Measurements from ENCODE around the gene DNHD1. TPM values are rescaled to one million over a fixed set of nuclear protein-coding genes. Genes with fewer than 3 reads are reported as not detected.

The DNHD1 gene
- total and polyA plus RNA-seq, 2 of the 4 experiments (the other 2 are of a cell fraction) = 1.8 to 3.6 TPM

DNA sequence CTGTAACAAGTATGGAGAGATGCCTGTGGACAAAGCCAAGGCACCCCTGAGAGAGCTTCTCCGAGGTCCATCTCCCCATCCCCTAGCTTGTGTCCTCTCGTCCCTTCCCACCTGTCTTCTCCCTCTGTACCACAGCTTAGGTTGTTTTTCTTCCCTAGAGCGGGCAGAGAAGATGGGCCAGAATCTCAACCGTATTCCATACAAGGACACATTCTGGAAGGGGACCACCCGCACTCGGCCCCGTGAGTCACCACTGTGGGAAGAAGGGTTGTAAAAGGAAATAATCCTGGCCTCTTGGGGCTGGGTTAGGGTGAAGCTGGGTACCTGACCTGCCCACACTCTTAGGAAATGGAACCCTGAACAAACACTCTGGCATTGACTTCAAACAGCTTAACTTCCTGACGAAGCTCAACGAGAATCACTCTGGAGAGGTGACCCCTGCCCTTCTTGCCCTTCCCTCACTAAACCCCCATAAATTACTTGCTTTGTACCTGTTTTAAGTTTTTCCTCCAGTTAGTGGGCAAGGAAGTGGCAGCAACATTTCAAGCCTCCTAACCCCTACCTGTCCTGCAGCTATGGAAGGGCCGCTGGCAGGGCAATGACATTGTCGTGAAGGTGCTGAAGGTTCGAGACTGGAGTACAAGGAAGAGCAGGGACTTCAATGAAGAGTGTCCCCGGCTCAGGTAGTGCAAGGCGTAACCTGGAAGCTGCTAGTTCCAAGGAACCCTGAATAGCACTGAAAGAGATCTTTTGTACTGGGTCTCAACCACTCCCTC, 111.8 kb downstream of the DNHD1 start:
- 95% methylated on average over 3 of the region's 14 CpGs; no CpG with 5 or more reads in 1 of the 2 experiments for WGBS, 2 experiments (ENCODE audit: extremely low coverage in 2 of 2, insufficient read length in 1 of 2)
- ATAC-seq (ENCODE audit: low read depth) (no peak), DNase-seq (no peak)
- Histone ChIP-seq H3K9ac (ENCODE audit: low read depth, low read length) (0 out of 2 replicates have a peak overlapping the region, but pooled peaks have one; percentile 75), H3K9me3 (ENCODE audit: control insufficient read depth, insufficient read depth, low read length) (no peaks in the 10 kb centered on the region), H4K5ac (ENCODE audit: low read depth, low read length) (peak overlapping the region; percentile 27), H3K14ac (replicated peaks; ENCODE audit: low read depth, low read length) (no peak overlapping the region; the same call in 1 of the 2 replicates), H2BK5ac (ENCODE audit: low read depth, low read length, poor library complexity, severe bottlenecking) (peak overlapping the region; percentile 89), H4K20me1 (ENCODE audit: insufficient read depth, low read length) (peaks cover 8% of the 10 kb centered on the region), H3K23ac (ENCODE audit: low read depth, low read length) (peak overlapping the region; percentile 91), H2AFZ (replicated peaks; ENCODE audit: low read length, poor library complexity) (no peak overlapping the region), H3K36me3 (ENCODE audit: control insufficient read depth, insufficient read depth, low read length) (peaks cover 42% of the 10 kb centered on the region), H3K4me3 (ENCODE audit: insufficient read depth, low read depth, low read length) (no peak overlapping the region), H3K4me2 (ENCODE audit: low read depth, low read length) (no peak overlapping the region), H3K27ac (ENCODE audit: insufficient read depth, low read length) (peak overlapping the region; percentile 95; the same call in 1 of the 2 replicates), H2BK120ac (ENCODE audit: low read depth, low read length) (no peak overlapping the region), H3K9me1 (ENCODE audit: insufficient read depth, low read length) (peaks cover 29% of the 10 kb centered on the region), H3K18ac (ENCODE audit: low read depth, low read length) (no peak overlapping the region), H3K56ac (ENCODE audit: extremely low read depth, insufficient read depth, low read length) (no peak overlapping the region; the same call in 1 of the 2 replicates), H4K8ac (ENCODE audit: low read depth in 2 of 2, low read length in 2 of 2) (peak overlapping the region; percentile 80 to 85; a peak in 2 of 4 replicates), H3K4me1 (ENCODE audit: control insufficient read depth, insufficient read depth, low read length) (peaks cover 31% of the 10 kb centered on the region), H2BK20ac (ENCODE audit: low read depth, low read length) (peak overlapping the region; percentile 46), H2BK15ac (ENCODE audit: low read depth, low read length) (0 out of 3 replicates have a peak overlapping the region, but pooled peaks have one; percentile 93), H3K27me3 (ENCODE audit: control insufficient read depth, insufficient read depth, low read length) (no peaks in the 10 kb centered on the region), H3K4ac (ENCODE audit: low read depth, low read length) (peak overlapping the region; percentile 89), H4K91ac (ENCODE audit: insufficient read depth, low read depth, low read length) (peak overlapping the region; percentile 5; the same call in 1 of the 2 replicates), H3K79me1 (ENCODE audit: low read depth in 1 of 2, low read length in 2 of 2) (peaks cover 31 to 68% of the 10 kb centered on the region in 2 experiments), H2AK5ac (ENCODE audit: low read depth, low read length) (peak overlapping the region; percentile 98), H2AK9ac (replicated peaks; ENCODE audit: low read depth, low read length, poor library complexity) (peak overlapping the region; percentile 49)
- BruUV-seq (replicated peaks) = no TSS peak
- CTCF ChIA-PET = no interaction called here
- in situ Hi-C loops (cut with MboI; ENCODE audit: low sequenced_read_pairs) (no loop called here), dilution Hi-C loops (cut with HindIII; ENCODE audit: low sequenced_read_pairs, unreplicated experiment) (no loop called here), intact Hi-C loops (cut with micrococcal nuclease) (no loop called here)
- POLR2A ChIA-PET (ENCODE audit: unreplicated experiment) = interaction anchor here (1.7 kb wide), 1 partner anchor 9 kb away, joined by 4 read pairs; no protein-coding TSS in a partner anchor
- TF ChIP-seq MXI1 (IDR thresholded peaks at IDR 0.05; ENCODE audit: borderline replicate concordance, low read depth, low read length) = no peak
- TF ChIP-seq, protein P1, sequence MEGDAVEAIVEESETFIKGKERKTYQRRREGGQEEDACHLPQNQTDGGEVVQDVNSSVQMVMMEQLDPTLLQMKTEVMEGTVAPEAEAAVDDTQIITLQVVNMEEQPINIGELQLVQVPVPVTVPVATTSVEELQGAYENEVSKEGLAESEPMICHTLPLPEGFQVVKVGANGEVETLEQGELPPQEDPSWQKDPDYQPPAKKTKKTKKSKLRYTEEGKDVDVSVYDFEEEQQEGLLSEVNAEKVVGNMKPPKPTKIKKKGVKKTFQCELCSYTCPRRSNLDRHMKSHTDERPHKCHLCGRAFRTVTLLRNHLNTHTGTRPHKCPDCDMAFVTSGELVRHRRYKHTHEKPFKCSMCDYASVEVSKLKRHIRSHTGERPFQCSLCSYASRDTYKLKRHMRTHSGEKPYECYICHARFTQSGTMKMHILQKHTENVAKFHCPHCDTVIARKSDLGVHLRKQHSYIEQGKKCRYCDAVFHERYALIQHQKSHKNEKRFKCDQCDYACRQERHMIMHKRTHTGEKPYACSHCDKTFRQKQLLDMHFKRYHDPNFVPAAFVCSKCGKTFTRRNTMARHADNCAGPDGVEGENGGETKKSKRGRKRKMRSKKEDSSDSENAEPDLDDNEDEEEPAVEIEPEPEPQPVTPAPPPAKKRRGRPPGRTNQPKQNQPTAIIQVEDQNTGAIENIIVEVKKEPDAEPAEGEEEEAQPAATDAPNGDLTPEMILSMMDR (conservative IDR thresholded peaks at IDR 0.05; ENCODE audit: low read depth, low read length) = no peak
- no peak for TF ChIP-seq BHLHE40 (IDR thresholded peaks at IDR 0.05; ENCODE audit: low read depth, low read length)
- no peak for TF ChIP-seq POLR2A (IDR thresholded peaks at IDR 0.05; ENCODE audit: low read depth, low read length)
- TF ChIP-seq, protein P2, sequence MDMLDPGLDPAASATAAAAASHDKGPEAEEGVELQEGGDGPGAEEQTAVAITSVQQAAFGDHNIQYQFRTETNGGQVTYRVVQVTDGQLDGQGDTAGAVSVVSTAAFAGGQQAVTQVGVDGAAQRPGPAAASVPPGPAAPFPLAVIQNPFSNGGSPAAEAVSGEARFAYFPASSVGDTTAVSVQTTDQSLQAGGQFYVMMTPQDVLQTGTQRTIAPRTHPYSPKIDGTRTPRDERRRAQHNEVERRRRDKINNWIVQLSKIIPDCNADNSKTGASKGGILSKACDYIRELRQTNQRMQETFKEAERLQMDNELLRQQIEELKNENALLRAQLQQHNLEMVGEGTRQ (IDR thresholded peaks at IDR 0.05; ENCODE audit: low read depth, low read length) = no peak
- TF ChIP-seq RAD21 (IDR thresholded peaks at IDR 0.05; ENCODE audit: low read length) = no peak
- TF ChIP-seq, protein P3, sequence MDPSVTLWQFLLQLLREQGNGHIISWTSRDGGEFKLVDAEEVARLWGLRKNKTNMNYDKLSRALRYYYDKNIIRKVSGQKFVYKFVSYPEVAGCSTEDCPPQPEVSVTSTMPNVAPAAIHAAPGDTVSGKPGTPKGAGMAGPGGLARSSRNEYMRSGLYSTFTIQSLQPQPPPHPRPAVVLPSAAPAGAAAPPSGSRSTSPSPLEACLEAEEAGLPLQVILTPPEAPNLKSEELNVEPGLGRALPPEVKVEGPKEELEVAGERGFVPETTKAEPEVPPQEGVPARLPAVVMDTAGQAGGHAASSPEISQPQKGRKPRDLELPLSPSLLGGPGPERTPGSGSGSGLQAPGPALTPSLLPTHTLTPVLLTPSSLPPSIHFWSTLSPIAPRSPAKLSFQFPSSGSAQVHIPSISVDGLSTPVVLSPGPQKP (IDR thresholded peaks at IDR 0.05; ENCODE audit: borderline replicate concordance, low read depth, low read length) = no peak
- no peak for TF ChIP-seq SMC3 (IDR thresholded peaks at IDR 0.05; ENCODE audit: low read depth, low read length)
- TF ChIP-seq RCOR1 (IDR thresholded peaks at IDR 0.05; ENCODE audit: insufficient replicate concordance, low read length) = no peak
- TF ChIP-seq FOS (IDR thresholded peaks at IDR 0.05; ENCODE audit: low read depth, low read length) = no peak
- no peak for TF ChIP-seq RFX5 (IDR thresholded peaks at IDR 0.05; ENCODE audit: low read depth, low read length)
- TF ChIP-seq CEBPB (IDR thresholded peaks at IDR 0.05; ENCODE audit: low read depth, low read length) = no peak
- TF ChIP-seq MAFK (IDR thresholded peaks at IDR 0.05; ENCODE audit: low read depth, low read length) = no peak
- TF ChIP-seq NFE2L2 (IDR thresholded peaks at IDR 0.05; ENCODE audit: low read depth, low read length) = no peak
